GM12872 (cell line): ENCODE data around the gene DPAGT1.

Source experiments
- CTCF ChIP-seq: IDR thresholded peaks from 3 replicates; pipeline ENCODE4 v1.5.1; 2011; ENCODE audit warnings: low read depth, mild to moderate bottlenecking, low read length, moderate library complexity; ENCODE audit not compliant: insufficient read depth

The DPAGT1 gene

DNA sequence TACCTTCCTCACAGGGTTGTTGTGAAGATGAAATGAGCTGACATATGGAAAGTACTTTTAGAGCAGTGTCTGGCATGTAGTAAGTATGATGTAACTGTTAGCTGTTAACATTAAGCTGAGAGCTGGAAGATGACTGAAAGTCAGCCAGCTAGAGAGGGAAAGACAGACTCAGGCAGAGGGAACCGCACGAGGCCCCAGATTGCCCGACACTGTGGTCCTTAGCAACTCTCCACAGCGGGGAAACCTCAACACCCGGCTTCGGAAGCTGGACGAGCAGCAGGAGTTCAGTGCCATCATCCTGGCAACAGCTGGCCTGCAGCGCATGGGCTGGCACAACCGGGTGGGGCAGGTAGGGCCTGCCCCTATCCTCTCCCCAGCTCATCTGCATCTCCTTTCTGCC lies 10.5 kb downstream of the DPAGT1 start:
- no peak for TF ChIP-seq CTCF

- no peak for TF ChIP-seq CTCF
Measured at GRCh38 chr11:119089319-119089718, 12.3 kb downstream of the DPAGT1 start.

- TF ChIP-seq CTCF = no peak
Measured at GRCh38 chr11:119088406-119088805, 13.2 kb downstream of the DPAGT1 start.

GRCh38 chr11:119087747-119088241 lies 13.9 kb downstream of the DPAGT1 start:
- TF ChIP-seq CTCF = no peak

DNA sequence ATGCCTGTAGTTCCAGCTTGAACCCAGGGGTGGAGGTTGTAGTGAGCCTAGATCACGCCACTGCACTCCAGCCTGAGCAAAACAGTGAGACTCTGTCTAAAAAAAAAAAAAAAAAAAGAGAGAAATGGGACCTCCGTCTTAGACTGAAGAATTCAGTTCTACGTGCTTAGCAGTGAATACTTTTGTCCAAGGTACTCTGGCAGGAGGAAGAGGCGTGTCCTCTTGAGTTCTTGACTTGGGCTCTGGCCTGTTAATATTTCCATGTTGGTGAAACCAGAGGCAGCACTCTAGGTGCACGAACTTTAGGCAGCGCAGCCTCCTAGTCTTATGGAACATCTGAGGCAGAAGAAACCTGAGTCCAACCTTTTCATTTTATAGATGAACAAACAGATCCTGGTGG lies 14.5 kb downstream of the DPAGT1 start:
- TF ChIP-seq CTCF = no peak

DNA sequence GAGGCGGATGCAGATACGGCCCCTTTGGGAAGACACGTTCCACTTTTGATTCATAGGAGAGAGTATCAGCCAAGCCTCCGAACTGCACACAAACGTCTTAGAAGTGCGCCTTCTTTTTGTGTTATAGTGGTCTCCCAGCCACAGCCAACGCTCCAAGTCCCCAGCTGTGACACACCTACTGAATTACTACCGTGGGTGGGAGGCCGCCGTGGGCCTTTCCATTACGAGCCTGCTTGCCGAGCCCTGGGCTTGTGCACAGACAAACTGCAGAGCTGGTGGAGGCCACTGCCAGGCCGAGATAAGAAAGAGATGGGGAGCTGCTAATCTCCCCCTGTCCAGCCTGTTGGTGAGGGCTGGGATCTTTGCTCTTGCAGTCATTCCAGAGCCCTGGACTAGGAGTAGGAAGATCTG lies 16.2 kb downstream of the DPAGT1 start:
- no peak for TF ChIP-seq CTCF

GRCh38 chr11:119084663-119085436 lies 16.8 kb downstream of the DPAGT1 start, which contains the start of gene HMBS:
HMBS (plus strand) TSS chr11:119084881; CDS start chr11:119085034, 153 bp downstream.
- no peak for TF ChIP-seq CTCF
